KMS-11 (cell line): ENCODE data around the gene EPHA7.

Experiments used
- H2AFZ ChIP-seq: fragments of 200-600 bp; sonication (generic); 2 replicates; pipeline ENCODE4 v1.6.1; 2016; ENCODE audit warnings: antibody characterized with exemption, mixed run types, low read depth
- H3K27ac ChIP-seq: fragments of 200-600 bp; sonication (generic); 2 replicates; pipeline ENCODE4 v1.6.1; 2016; ENCODE audit warnings: mild to moderate bottlenecking, mixed run types
- H3K27me3 ChIP-seq: fragments of 200-600 bp; sonication (generic); 2 replicates; pipeline ENCODE4 v1.6.1; 2017; ENCODE audit warnings: mild to moderate bottlenecking, low read depth, mixed run types, moderate library complexity; ENCODE audit not compliant: insufficient read depth
- H3K36me3 ChIP-seq: fragments of 200-600 bp; sonication (generic); 2 replicates; pipeline ENCODE4 v1.6.1; 2017; ENCODE audit warnings: mild to moderate bottlenecking, mixed run types; ENCODE audit not compliant: insufficient read depth
- H3K4me1 ChIP-seq: fragments of 200-600 bp; sonication (generic); 2 replicates; pipeline ENCODE4 v1.6.1; 2016; ENCODE audit warnings: mild to moderate bottlenecking, low read depth, mixed run types; ENCODE audit not compliant: poor library complexity, severe bottlenecking
- H3K4me2 ChIP-seq: fragments of 200-600 bp; sonication (generic); 2 replicates; pipeline ENCODE4 v1.7.0; 2016; ENCODE audit warnings: mild to moderate bottlenecking, mixed run types
- H3K4me3 ChIP-seq: fragments of 200-600 bp; sonication (generic); IDR thresholded peaks from 2 replicates; pipeline ENCODE4 v1.6.1; 2017; ENCODE audit warnings: low read depth, low read length, mixed read lengths; ENCODE audit not compliant: insufficient read depth
- H3K79me2 ChIP-seq: fragments of 200-600 bp; sonication (generic); 2 replicates; pipeline ENCODE4 v1.6.1; 2016; ENCODE audit warnings: low read depth, mixed run types; ENCODE audit not compliant: insufficient read depth
- H3K9ac ChIP-seq: fragments of 200-600 bp; sonication (generic); 2 replicates; pipeline ENCODE4 v1.6.1; 2016; ENCODE audit warnings: mild to moderate bottlenecking, mixed run types
- H4K20me1 ChIP-seq: fragments of 200-600 bp; sonication (generic); 2 replicates; pipeline ENCODE4 v1.6.1; 2016; ENCODE audit warnings: mild to moderate bottlenecking, mixed run types; ENCODE audit not compliant: insufficient read depth
- CTCF ChIP-seq: fragments of 200-600 bp; sonication (generic); conservative IDR thresholded peaks from 2 replicates; pipeline ENCODE4 v1.6.1; 2017; ENCODE audit warnings: low read depth, mild to moderate bottlenecking, antibody characterized with exemption, low read length, moderate library complexity, mixed read lengths

Gene EPHA7

GRCh38 chr6:93329301-93330000 is 89.9 kb downstream of the EPHA7 start:
- no peaks in the 10 kb centered on the region for H3K27me3 ChIP-seq
- no peak overlapping the region for H3K9ac ChIP-seq
- no peaks in the 10 kb centered on the region for H3K79me2 ChIP-seq
- H3K4me2 ChIP-seq, result no peak overlapping the region
- H3K4me1 ChIP-seq, result no peaks in the 10 kb centered on the region
- TF ChIP-seq CTCF, result no peak
- H3K27ac ChIP-seq, result no peak overlapping the region
- H3K36me3 ChIP-seq, result no peaks in the 10 kb centered on the region
- H2AFZ ChIP-seq, result no peak overlapping the region
- no peaks in the 10 kb centered on the region for H4K20me1 ChIP-seq
- H3K4me3 ChIP-seq, result no peak overlapping the region

GRCh38 chr6:93327857-93328256 is 91.5 kb downstream of the EPHA7 start:
- no peaks in the 10 kb centered on the region for H4K20me1 ChIP-seq
- H3K4me1 ChIP-seq, result no peaks in the 10 kb centered on the region
- H3K36me3 ChIP-seq, result no peaks in the 10 kb centered on the region
- no peak for TF ChIP-seq CTCF
- H3K79me2 ChIP-seq, result no peaks in the 10 kb centered on the region
- H3K4me3 ChIP-seq, result no peak overlapping the region
- H3K27me3 ChIP-seq, result no peaks in the 10 kb centered on the region
- no peak overlapping the region for H3K27ac ChIP-seq
- H3K4me2 ChIP-seq, result no peak overlapping the region
- H3K9ac ChIP-seq, result no peak overlapping the region
- H2AFZ ChIP-seq, result no peak overlapping the region

DNA sequence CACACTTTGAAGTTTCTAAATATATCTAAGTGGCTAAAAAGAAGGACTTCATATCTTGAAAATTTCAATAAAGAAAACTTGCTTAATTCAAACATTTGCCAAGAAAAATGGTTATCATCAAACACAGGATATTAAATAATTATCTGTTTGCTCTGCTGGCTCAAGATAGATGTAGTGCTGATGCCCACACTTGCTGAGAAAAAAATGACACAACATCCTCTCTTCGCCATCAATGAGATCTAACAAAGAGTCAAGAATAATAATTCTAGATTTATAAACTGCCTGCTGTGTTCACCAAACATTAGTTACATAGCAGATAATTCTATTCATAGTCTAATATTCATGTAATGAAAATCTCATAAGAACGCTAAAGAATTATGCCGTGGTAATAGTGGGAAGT is 93.6 kb downstream of the EPHA7 start:
- no peak overlapping the region for H3K9ac ChIP-seq
- H3K4me1 ChIP-seq, result no peaks in the 10 kb centered on the region
- H3K36me3 ChIP-seq, result no peaks in the 10 kb centered on the region
- no peaks in the 10 kb centered on the region for H3K27me3 ChIP-seq
- H4K20me1 ChIP-seq, result no peaks in the 10 kb centered on the region
- no peaks in the 10 kb centered on the region for H3K79me2 ChIP-seq
- no peak for TF ChIP-seq CTCF
- H2AFZ ChIP-seq, result no peak overlapping the region
- H3K4me3 ChIP-seq, result no peak overlapping the region
- H3K27ac ChIP-seq, result no peak overlapping the region
- no peak overlapping the region for H3K4me2 ChIP-seq

DNA sequence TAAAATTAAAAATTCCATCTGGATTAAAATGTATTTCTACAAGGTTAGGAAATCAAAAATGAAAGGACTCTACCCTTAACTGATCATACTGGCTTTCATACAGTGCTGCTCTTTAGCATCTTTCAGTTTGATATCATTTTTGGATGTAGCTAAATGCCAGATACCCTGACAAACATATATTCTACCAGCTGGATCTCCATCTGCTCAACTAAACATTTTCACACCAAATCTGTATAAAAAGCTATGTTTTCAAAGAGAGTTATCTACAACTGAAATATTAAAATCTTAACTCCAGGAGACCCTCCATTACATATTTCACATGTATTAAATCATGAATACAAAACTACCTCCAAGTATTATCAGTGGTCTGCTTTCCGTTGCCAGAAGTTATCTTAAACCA is 95.7 kb downstream of the EPHA7 start:
- H3K27me3 ChIP-seq, result no peaks in the 10 kb centered on the region
- no peak overlapping the region for H3K27ac ChIP-seq

More for the DNA sequence above, 95.7 kb downstream of the EPHA7 start:
- H3K36me3 ChIP-seq, result no peaks in the 10 kb centered on the region
- H4K20me1 ChIP-seq, result no peaks in the 10 kb centered on the region
- H3K4me1 ChIP-seq, result no peaks in the 10 kb centered on the region
- H3K79me2 ChIP-seq, result no peaks in the 10 kb centered on the region
- TF ChIP-seq CTCF, result no peak
- H2AFZ ChIP-seq, result no peak overlapping the region
- H3K4me3 ChIP-seq, result no peak overlapping the region
- H3K9ac ChIP-seq, result no peak overlapping the region
- H3K4me2 ChIP-seq, result no peak overlapping the region
